PC-9 (cell line): ENCODE measurements around the gene GRM1.

Source experiments
- CTCF ChIP-seq: fragments of 200-600 bp; sonication (generic); conservative IDR thresholded peaks from 2 replicates; pipeline ENCODE4 v1.6.1; 2017; ENCODE audit warnings: mixed run types, antibody characterized with exemption, mild to moderate bottlenecking, moderate library complexity
- EZH2 ChIP-seq: fragments of 200-600 bp; sonication (generic); IDR thresholded peaks from 2 replicates; pipeline ENCODE4 v1.8.0; 2017; ENCODE audit warnings: antibody characterized with exemption, low read depth

- TF ChIP-seq EZH2, result no peak
- no peak for TF ChIP-seq CTCF
These were observed 14.6 kb upstream of the GRM1 start for GRCh38 chr6:146014233-146014632.
